Inferior parietal cortex (tissue), 1 donor: ENCODE results near the gene NHLRC1.
"Not testable (repeated sequence)": the region's sequence is repeated elsewhere in the genome, so short reads cannot be mapped to it uniquely, and the experiment has no call there.

Experiments used
- DNase-seq: peaks from one replicate; pipeline ENCODE4 v3.0.0-alpha.2; 2016; ENCODE audit errors: extremely low spot score

The NHLRC1 gene

DNA sequence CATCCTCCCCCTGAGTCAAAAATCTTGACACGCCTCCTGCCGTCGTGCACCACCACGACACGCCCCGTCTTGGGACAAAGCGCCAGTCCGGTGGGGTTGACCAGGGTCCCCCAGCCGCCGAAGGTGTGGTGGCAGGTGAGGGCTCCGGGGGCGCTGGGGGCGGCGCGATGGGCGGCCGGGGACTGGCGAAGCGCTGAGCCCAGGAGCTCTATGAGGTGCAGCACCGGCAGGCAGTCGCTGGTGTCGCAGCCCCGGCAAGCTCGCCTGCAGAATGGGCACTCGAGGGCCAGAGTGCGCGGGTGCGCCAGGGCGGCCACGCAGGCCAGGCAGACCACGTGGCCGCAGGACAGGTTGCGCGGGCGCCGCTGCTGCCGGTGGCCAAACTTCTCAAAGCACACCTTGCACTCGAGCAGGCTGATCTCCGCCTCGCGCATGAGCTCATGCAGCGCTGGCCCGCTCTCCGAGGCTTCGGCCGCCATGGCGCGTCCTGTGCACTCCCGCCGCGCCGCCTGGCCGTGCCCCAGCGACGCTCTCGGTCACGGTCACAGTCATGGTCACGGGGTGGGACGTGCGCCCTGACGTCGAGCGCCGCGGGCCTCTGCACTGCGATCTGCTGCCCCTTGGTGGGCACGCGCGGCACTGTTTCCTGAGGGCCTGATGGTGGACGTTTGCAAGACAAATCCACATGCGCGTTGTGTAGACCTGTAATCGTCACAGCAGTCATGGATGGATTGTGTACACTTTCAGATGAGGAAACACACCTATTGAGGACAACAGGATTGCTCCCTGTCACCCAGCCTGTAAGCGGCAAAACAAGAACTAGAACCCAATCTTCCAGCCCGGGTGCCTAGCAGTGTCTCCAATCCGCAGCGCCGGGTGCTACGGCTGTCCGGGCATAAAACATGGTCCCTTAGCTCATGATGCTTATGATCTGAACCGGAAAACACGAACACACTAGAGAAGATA is at the start of gene NHLRC1:
NHLRC1 (minus strand) TSS at position 550 of the 966 bp plus-strand sequence; CDS start at position 479, 71 bp downstream.
- peak; percentile 86 for DNase-seq

- no peak for DNase-seq
Measured at GRCh38 chr6:18171871-18172270, 49.4 kb upstream of the NHLRC1 start.

DNA sequence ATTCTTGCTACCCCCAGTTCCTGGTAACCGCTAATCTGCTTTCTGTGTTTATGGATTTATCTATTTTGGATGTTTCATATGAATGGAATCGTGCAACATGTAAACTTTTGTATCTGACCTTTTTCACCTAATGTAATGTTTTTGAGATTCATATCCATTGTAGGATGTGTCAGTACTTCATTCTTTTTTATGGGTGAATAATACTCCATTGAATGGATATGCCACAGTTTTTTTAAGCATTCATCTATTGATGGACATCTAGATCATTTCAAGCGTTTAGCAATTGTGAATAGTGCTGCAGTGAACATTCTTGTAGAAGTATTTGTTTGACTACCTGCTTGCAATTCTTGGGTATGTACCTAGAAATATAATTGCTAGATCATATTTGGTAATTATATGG is 45.8 kb upstream of the NHLRC1 start:
- no peak for DNase-seq

DNA sequence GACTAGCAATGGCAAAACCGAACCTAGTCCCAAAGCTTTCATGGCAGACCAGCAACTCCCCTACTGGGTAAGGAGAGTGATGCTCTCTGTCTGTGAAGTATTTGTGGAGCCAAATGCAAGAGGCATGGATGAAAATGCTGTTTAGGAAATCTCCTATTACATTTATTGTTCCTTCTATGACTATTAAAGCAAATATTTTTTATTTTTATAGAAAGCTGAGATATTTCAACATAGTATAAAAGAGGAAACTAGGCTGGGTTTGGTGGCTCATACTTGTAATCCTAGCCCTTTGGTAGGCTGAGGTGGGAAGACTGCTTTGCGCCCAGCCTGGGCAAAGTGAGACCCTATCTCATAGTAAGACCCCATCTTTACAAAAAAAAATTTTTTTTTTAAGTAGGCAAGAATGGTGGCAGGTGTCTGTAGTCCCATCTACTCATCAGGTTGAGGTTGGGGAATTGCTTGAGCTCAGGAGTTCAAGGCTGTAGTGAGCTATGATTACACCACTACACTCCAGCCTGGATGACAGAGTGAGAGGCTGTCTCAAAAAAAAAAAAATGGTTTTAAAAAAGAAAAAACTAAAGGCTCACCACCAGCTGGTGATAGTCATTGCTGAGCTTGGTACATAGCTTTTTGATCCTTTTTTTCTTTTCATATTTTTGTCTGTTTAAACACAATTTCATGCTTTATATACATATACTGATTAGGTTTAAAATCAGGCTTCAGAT is 44.0 kb upstream of the NHLRC1 start:
- no peak for DNase-seq

DNA sequence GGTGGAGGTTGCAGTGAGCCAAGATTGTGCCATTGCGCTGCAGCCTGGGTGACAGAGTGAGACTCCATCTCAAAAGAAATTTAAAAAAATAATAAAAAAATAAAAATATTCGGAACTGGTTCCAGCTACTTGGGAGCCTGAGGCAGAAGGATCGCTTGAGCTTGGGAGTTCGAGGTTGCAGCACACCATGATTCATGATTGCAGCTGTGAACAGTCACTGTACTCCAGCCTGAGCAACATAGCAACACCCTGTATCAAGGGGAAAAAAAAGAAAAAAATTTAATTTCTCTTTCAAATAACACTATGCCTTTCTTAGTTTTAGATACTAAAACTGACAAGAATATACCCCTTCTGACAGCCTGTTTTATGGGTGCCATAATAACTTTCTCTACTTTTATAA is 43.3 kb upstream of the NHLRC1 start:
- no peak for DNase-seq

DNA sequence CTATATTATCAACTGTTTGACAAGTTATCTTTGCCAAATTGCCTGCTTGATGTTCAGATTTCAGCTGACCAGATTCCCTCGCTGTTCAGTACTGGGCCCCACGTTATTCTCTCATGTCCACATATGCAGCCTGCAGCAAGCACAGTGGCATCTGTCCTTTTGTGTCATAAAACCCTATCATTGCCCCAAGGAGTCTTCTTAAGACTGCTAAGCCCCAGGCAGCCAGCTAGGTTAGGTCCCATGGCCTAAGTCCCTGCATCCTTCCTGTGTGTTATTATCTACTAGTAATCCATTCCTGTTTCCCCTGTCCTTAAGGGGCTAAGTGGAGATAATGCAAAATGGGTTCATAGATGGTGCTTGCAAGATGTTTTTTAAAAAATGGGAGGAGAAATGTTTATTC is 39.9 kb upstream of the NHLRC1 start:
- no peak for DNase-seq

DNA sequence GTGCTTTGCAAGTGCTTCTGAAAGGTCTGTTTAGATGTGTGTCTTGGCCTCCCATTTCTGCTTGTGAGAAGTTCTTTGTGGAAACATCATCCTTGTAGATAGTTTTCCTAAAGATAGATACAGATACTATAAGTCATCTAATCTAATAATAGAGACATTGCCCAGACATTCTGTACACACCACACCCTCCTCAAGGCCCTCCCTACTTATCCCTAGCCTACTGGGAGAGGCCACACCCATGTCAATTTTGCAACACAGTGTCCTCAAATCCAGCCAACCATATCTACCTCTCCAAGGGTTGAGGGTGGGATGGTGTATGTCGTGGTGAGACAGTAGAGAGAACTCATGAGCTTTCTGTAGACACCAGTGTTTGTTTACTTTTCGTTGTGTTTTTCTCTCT is 39.0 kb upstream of the NHLRC1 start:
- DNase-seq = no peak

DNA sequence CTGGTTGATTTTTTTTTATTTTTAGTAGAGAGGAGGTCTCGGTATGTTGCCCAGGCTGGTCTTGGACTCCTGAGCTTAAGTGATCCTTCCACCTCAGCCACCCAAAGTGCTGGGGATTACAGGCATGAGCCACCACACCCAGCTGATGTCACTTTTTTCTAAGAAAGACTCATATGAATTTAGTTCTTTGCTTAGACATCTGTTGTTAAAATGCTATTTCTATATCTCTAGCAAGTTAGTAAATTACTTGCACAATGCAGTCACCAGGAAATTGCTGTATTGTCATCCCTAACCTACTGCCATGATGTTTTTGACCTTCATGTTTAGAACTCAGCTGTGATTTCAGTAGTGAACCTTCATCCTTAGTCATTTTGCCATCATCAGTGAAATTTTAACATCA is 38.4 kb upstream of the NHLRC1 start:
- DNase-seq = no peak

- peak; percentile 32 for DNase-seq
Measured at GRCh38 chr6:18155864-18156421, 33.5 kb upstream of the NHLRC1 start.

DNA sequence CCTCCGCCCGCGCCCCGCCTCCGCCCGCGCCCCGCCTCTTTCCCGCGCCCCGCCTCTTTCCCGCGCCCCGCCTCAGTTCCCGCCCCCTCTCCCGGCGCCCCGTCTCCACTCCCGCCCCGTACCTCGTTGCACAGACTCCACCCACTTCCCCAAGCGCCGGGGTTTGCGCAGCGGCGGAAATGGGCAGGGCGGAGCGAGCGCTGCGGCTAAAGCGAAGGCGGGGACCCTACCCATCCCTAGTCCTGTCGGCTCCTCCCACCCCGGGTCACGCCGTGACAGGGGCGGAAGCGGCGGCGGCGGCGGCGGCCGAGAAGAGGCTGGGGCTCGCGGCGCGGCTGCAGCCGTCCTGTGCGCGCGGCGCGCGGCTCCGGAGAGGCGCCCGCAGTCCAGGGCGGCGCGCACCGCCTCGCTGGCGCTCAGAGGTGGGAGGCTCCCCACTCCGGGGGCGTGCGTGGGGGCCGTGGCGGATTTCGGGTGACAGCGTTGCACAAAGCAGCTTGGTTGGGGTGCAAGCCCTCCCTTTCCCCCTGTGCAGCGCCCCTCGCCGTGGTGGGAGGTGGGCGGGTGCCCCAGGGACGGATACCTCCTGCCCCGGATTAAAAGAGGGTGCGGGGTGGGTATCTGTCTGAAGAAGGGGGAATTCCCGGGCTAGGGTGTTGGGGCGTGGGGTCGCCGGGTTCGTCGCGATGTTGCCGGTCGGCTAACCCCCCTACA is 32.8 kb upstream of the NHLRC1 start, which contains the start of gene KDM1B:
KDM1B (plus strand) TSS at position 273 of the 714 bp plus-strand sequence. CDS start 4,474 bp downstream, outside the sequence.
- DNase-seq = peak; percentile 96

DNA sequence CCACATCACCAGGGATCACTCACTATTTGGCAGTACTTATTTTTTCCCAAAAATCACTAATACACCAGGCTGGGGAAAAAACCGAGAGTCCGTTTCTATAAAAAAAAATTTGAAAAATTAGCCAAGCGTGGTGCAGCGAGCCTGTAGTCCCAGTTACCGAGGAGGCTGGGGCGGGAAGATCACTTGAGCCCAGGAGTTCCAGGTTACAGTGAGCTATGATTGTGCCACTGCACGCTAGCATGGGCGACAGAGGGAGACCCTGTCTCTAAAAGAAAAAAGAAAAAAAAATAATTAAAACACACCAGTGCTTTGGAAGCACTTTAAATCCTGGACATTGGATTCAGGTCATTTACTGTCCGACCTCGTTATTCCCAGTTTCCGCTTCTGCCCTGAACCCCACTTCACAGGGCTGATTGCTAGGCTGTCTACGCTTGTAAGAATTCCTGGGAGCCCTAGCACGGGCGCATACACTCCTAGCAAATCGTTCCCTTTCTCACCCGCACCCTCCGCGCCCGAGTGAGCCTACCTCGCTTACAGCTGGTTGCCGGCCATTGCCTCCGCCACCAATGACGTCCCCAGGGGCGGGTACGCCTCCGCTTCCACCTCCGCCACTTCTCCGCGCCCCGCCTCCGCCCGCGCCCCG is 32.2 kb upstream of the NHLRC1 start, which contains the start of gene TPMT:
TPMT (minus strand) TSS at position 571 of the 643 bp plus-strand sequence. CDS start 5,950 bp downstream, outside the sequence.
- no peak for DNase-seq

GRCh38 chr6:18153311-18153703 is 30.8 kb upstream of the NHLRC1 start:
- no peak for DNase-seq

DNA sequence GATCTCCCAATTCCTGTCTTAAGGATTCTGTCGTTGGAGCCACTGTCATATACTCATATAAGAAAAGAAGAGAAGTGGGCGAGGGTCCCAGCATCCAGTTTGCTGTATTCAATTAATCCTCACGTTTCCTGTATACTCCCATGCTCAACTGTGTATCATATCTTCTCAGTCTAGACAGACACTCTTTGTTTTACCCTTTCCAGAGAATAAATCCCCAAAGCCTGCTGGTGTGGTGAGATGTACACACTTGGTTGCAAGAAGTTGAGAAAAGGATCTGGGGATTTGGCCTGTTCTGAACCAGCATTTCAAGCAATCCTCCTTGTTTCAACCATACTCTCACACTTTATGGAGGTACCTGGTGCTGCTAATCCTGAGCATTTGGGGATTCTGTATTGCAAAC is 29.3 kb upstream of the NHLRC1 start:
- no peak for DNase-seq

- DNase-seq = not testable (repeated sequence)
Measured at GRCh38 chr6:18151391-18151790, 28.9 kb upstream of the NHLRC1 start.

DNA sequence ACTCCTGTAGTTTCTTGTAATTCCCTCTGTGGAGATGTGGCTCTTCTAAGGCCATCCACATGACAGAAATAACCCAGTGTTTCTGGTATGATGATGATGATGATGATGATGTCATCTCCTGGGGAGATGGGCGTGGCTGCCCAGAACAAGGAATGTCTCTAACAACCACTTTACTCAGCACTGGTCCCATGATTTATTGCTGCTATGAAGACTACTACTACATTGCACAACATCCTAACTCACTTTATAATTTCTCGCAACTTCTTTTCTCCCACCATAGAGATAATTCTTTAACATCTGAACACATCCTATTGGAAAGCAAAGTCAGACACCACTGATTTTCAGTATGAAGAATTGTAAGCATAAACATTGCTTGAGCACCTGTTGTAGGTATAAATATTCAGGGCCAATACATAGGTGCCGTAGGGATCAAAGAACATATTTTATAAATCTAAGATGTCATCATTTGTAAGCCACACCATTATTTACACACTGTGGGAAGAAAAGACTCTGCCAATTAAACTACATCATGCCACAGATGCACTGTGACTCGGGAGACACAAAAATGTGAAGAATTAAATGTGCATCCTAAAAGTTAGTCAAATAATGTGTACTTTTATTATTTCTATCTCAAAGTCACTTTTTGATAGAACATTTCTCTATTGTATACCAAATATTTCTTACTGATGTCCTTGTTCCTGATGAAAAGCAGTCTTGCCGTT is 26.0 kb upstream of the NHLRC1 start:
- DNase-seq = no peak

DNA sequence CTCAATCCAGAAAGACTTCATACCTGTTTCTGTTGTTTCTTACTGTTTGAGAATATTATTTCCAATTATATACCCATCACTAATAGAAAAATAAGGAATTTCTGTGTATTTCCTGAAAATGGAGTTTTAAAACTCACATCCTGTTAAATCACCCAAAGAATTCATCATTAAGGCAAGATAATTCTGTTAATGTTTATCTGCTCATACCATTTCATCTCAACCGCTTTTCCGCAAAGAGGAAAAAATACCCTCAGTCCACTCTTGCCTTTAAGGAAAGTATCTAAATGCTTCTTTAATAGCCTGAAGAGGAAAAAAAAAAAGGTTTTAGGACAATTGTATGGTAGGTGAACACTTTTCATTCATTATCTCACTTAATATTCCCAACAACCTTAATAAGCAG is 25.1 kb upstream of the NHLRC1 start:
- DNase-seq = no peak

DNA sequence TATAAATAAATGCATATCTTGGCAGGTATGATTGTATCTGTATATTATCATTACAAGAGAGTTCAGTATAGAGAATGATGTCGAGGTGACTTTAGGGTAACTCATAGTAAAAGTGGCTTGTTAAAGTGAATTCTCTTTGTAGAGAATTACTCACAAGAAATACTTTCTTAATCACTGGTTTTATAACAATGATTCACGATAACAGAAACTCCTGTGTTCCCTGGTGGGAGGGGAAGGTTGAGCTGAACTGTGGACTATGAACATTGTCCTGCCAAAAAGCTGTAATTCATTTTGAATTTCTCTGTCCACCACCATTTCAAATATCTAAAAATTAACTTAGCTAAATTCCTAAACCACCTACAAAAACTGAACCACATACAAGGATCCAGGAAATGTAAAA is 24.7 kb upstream of the NHLRC1 start:
- DNase-seq = no peak

GRCh38 chr6:18142591-18142861 is 20.0 kb upstream of the NHLRC1 start:
- DNase-seq = no peak

DNA sequence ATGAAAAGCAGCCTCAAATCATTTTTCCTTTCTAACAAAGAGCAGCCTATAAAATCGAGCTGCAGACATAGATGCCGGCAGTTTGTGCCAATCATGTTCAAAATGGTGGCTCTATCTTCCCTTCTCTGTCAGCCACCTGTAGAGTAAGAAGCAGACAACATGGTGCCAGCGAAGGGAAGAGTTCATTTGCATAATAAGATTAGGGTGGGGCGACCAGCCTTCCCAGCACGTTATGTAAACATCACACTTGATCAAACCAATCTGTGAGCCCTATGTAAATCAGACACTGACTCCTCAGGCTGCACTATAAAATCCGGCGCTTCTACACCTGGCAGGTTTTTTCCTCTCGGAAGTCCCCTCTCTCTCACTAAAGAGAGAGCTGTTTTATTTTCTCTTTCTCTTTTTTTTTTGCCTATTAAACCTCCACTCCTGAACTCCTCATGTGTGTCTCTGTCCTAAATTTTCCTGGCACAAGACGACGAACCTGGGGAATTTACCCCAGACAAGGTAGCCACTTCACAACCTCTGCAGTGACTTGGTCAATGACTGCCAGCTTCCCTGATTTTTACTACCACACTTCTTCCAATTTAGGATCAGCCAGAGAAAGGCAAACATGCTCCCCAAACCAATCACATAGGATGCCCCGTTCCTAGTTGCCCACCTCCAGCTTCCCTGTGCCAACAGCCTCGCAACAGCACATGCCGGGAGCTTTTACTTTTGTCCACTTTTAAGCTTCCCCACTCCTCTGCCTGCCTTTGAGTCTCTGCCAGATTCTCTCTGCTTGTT is 19.5 kb upstream of the NHLRC1 start:
- no peak for DNase-seq
